GM12872 (cell line): Measurements from ENCODE around the gene LCN10.

Source experiments
- CTCF ChIP-seq: IDR thresholded peaks from 3 replicates; pipeline ENCODE4 v1.5.1; 2011; ENCODE audit warnings: low read depth, mild to moderate bottlenecking, low read length, moderate library complexity; ENCODE audit not compliant: insufficient read depth

The LCN10 gene

GRCh38 chr9:136733611-136734010 lies 9.1 kb downstream of the LCN10 start:
- TF ChIP-seq CTCF, result no peak

GRCh38 chr9:136732444-136733178 lies 10.1 kb downstream of the LCN10 start:
- TF ChIP-seq CTCF, result no peak

GRCh38 chr9:136729926-136730325 lies 12.8 kb downstream of the LCN10 start:
- TF ChIP-seq CTCF, result no peak

GRCh38 chr9:136729144-136729543 lies 13.6 kb downstream of the LCN10 start:
- TF ChIP-seq CTCF, result no peak

GRCh38 chr9:136728548-136729123 lies 14.1 kb downstream of the LCN10 start:
- no peak for TF ChIP-seq CTCF

- peak; percentile 85 for TF ChIP-seq CTCF
Observed at GRCh38 chr9:136728080-136728547, 14.6 kb downstream of the LCN10 start.

- peak; percentile 84 for TF ChIP-seq CTCF
Observed at GRCh38 chr9:136726631-136727191, 16.0 kb downstream of the LCN10 start.
